Body of pancreas (tissue), 4 donors: Measurements from ENCODE around the gene FAAH2.

Source experiments
- POLR2A ChIP-seq, 3 donors: fragments of 450-650 bp; IDR thresholded peaks; one replicate each; pipeline ENCODE4 v1.6.1; 2016; ENCODE audit warnings: antibody characterized with exemption in 3 of 3, mild to moderate bottlenecking in 2 of 3
- TF ChIP-seq, protein P1 (sequence below), 7 experiments: fragments of 450-650 bp in 4 of 7; fragments of 200-600 bp in 3 of 7; sonication (generic) in 3 of 7; IDR thresholded peaks; one replicate each; pipeline ENCODE4 v1.5.1; 2016 to 2019; ENCODE audit warnings: antibody characterized with exemption in 7 of 7

- TF ChIP-seq, protein P1, sequence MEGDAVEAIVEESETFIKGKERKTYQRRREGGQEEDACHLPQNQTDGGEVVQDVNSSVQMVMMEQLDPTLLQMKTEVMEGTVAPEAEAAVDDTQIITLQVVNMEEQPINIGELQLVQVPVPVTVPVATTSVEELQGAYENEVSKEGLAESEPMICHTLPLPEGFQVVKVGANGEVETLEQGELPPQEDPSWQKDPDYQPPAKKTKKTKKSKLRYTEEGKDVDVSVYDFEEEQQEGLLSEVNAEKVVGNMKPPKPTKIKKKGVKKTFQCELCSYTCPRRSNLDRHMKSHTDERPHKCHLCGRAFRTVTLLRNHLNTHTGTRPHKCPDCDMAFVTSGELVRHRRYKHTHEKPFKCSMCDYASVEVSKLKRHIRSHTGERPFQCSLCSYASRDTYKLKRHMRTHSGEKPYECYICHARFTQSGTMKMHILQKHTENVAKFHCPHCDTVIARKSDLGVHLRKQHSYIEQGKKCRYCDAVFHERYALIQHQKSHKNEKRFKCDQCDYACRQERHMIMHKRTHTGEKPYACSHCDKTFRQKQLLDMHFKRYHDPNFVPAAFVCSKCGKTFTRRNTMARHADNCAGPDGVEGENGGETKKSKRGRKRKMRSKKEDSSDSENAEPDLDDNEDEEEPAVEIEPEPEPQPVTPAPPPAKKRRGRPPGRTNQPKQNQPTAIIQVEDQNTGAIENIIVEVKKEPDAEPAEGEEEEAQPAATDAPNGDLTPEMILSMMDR (IDR thresholded peaks at IDR 0.05), result peak in 1 of 7 experiments; percentile 6
- TF ChIP-seq POLR2A (IDR thresholded peaks at IDR 0.05), result no peak
Observed at GRCh38 chrX:57282568-57282967, 3.9 kb upstream of the FAAH2 start.
